Upper lobe of right lung (tissue), 1 donor: ENCODE measurements around the gene NCKAP5. TPM values are rescaled to one million over a fixed set of nuclear protein-coding genes. Genes with fewer than 3 reads are reported as not detected.

Experiments used
- ATAC-seq: fragments of 200-7000 bp; cut with Tn5 transposase; one replicate; pipeline ENCODE4 v1.9.1; 2020; ENCODE audit warnings: mild to moderate bottlenecking, moderate library complexity
- DNase-seq: peaks from one replicate; pipeline ENCODE4 v3.0.0-alpha.2; 2020
- H3K27ac ChIP-seq: fragments of 200-600 bp; one replicate; pipeline ENCODE4 v1.8.0; 2022
- H3K27me3 ChIP-seq: fragments of 200-600 bp; one replicate; pipeline ENCODE4 v1.8.0; 2022; ENCODE audit warnings: mild to moderate bottlenecking
- H3K36me3 ChIP-seq: fragments of 200-600 bp; one replicate; pipeline ENCODE4 v1.8.0; 2022
- H3K4me1 ChIP-seq: fragments of 200-600 bp; one replicate; pipeline ENCODE4 v1.8.0; 2022
- H3K4me3 ChIP-seq: fragments of 200-600 bp; one replicate; pipeline ENCODE4 v1.8.0; 2022; ENCODE audit warnings: mild to moderate bottlenecking
- H3K9me3 ChIP-seq: fragments of 200-600 bp; one replicate; pipeline ENCODE4 v1.8.0; 2022
- CTCF ChIP-seq: fragments of 200-600 bp; IDR thresholded peaks from one replicate; pipeline ENCODE4 v1.8.0; 2022; ENCODE audit warnings: antibody characterized with exemption
- intact Hi-C: fragments of 100-400 bp; cut with DNase I; formaldehyde crosslinking; loops from one replicate; pipeline ENCODE4 v1.11.0; 2022
- total RNA-seq: library from RNA; stranded (reverse); fragmentation: NEBNext Ultra II Directional; extraction: Animal tissue kit (Norgen Biotek cat#: 25700); gene quantifications from one replicate; pipeline ENCODE4 v1.2.1, GENCODE V29; 2021
- donor health status: DM: no; HTN: yes; CAD: no; lungs with severe emphysema.

Gene NCKAP5
- total RNA-seq, 1 donor from 2014 or later: 40.8 TPM

GRCh38 chr2:133146893-133147292, 421.4 kb downstream of the NCKAP5 start:
- H3K9me3 ChIP-seq: no peaks in the 10 kb centered on the region
- intact Hi-C loops: no loop called here
- H3K36me3 ChIP-seq: no peaks in the 10 kb centered on the region
- H3K27me3 ChIP-seq: no peaks in the 10 kb centered on the region
- H3K4me3 ChIP-seq: no peak overlapping the region
- no peaks in the 10 kb centered on the region for H3K4me1 ChIP-seq
- H3K27ac ChIP-seq: no peak overlapping the region
- DNase-seq: no peak
- no peak for TF ChIP-seq CTCF
- ATAC-seq: no peak

- TF ChIP-seq CTCF: no peak
- no peaks in the 10 kb centered on the region for H3K36me3 ChIP-seq
- no peak for ATAC-seq
- H3K27ac ChIP-seq: no peak overlapping the region
- H3K4me1 ChIP-seq: no peaks in the 10 kb centered on the region
- intact Hi-C loops: no loop called here
- DNase-seq: no peak
- no peak overlapping the region for H3K4me3 ChIP-seq
- H3K27me3 ChIP-seq: no peaks in the 10 kb centered on the region
- no peaks in the 10 kb centered on the region for H3K9me3 ChIP-seq
These were observed 424.6 kb downstream of the NCKAP5 start for GRCh38 chr2:133143645-133144044.

GRCh38 chr2:133142087-133142486, 426.2 kb downstream of the NCKAP5 start:
- DNase-seq (no peak), ATAC-seq (no peak)
- intact Hi-C loops: no loop called here
- H3K4me3 ChIP-seq: no peak overlapping the region
- no peaks in the 10 kb centered on the region for H3K4me1 ChIP-seq
- no peak for TF ChIP-seq CTCF
- H3K36me3 ChIP-seq: no peaks in the 10 kb centered on the region
- H3K27me3 ChIP-seq: no peaks in the 10 kb centered on the region
- no peaks in the 10 kb centered on the region for H3K9me3 ChIP-seq
- no peak overlapping the region for H3K27ac ChIP-seq

GRCh38 chr2:133140620-133141019, 427.6 kb downstream of the NCKAP5 start:
- intact Hi-C loops: no loop called here

GRCh38 chr2:133139847-133140533, 428.3 kb downstream of the NCKAP5 start:
- no peak for ATAC-seq
- Histone ChIP-seq H3K4me1 (no peaks in the 10 kb centered on the region), H3K9me3 (no peaks in the 10 kb centered on the region), H3K27ac (no peak overlapping the region), H3K36me3 (no peaks in the 10 kb centered on the region), H3K27me3 (no peaks in the 10 kb centered on the region), H3K4me3 (no peak overlapping the region)
- DNase-seq: no peak
- intact Hi-C loops: no loop called here
- no peak for TF ChIP-seq CTCF

More at GRCh38 chr2:133140620-133141019, 427.6 kb downstream of the NCKAP5 start:
- H3K36me3 ChIP-seq: no peaks in the 10 kb centered on the region
- no peaks in the 10 kb centered on the region for H3K4me1 ChIP-seq
- DNase-seq (no peak), ATAC-seq (no peak)
- H3K4me3 ChIP-seq: no peak overlapping the region
- no peak overlapping the region for H3K27ac ChIP-seq
- H3K9me3 ChIP-seq: no peaks in the 10 kb centered on the region
- H3K27me3 ChIP-seq: no peaks in the 10 kb centered on the region
- no peak for TF ChIP-seq CTCF

- intact Hi-C loops: no loop called here
- Histone ChIP-seq H3K27me3 (no peaks in the 10 kb centered on the region), H3K4me1 (no peaks in the 10 kb centered on the region), H3K27ac (no peak overlapping the region), H3K36me3 (no peaks in the 10 kb centered on the region), H3K4me3 (no peak overlapping the region), H3K9me3 (no peaks in the 10 kb centered on the region)
- no peak for TF ChIP-seq CTCF
- no peak for DNase-seq
- no peak for ATAC-seq
These were observed 429.6 kb downstream of the NCKAP5 start for GRCh38 chr2:133138693-133139092.
